Measurements from ENCODE around the gene IQSEC3. TPM values are rescaled to one million over a fixed set of nuclear protein-coding genes. Genes with fewer than 3 reads are reported as not detected.

Gene IQSEC3
- total RNA-seq, 1 experiment from 2014 or later = not detected

- H3K9me3 ChIP-seq (ENCODE audit: control insufficient read depth, insufficient read depth, low read depth, low read length) = no peaks in the 10 kb centered on the region
- in situ Hi-C loops (cut with HindIII; ENCODE audit: low pct_unique_long_range_greater_than_20kb, low sequenced_read_pairs) = no loop called here
- POLR2A ChIA-PET = no interaction called here
- H3K27ac ChIP-seq (ENCODE audit: low read length) = no peak overlapping the region
- no TSS peak for BruUV-seq (replicated peaks)
- intact Hi-C loops (cut with micrococcal nuclease; ENCODE audit: unreplicated experiment) = no loop called here
- no peak overlapping the region for H3K4me3 ChIP-seq (ENCODE audit: low read depth in 2 of 2, low read length in 2 of 2)
- DNase-seq (ENCODE audit: low read depth, low spot score) (no peak), ATAC-seq (no peak)
- H3K4me1 ChIP-seq (ENCODE audit: control insufficient read depth, insufficient read depth, low read length) = no peaks in the 10 kb centered on the region
- CTCF ChIA-PET = no interaction called here
- H3K27me3 ChIP-seq (ENCODE audit: control insufficient read depth, insufficient read depth, low read length) = no peaks in the 10 kb centered on the region
- no peaks in the 10 kb centered on the region for H3K36me3 ChIP-seq (ENCODE audit: control insufficient read depth, insufficient read depth, low read length)
- TF ChIP-seq POLR2AphosphoS5 (IDR thresholded peaks at IDR 0.05; ENCODE audit: low read depth, low read length) (no peak), CTCF (IDR thresholded peaks at IDR 0.05) (no peak), SIN3A (IDR thresholded peaks at IDR 0.05; ENCODE audit: borderline replicate concordance, insufficient read depth, low read depth, low read length) (no peak), TCF7L2 (IDR thresholded peaks at IDR 0.05; ENCODE audit: low read depth, low read length) (no peak), REST (IDR thresholded peaks at IDR 0.05; ENCODE audit: insufficient read depth in 1 of 2, low read depth in 2 of 2, low read length in 1 of 2) (no peak)
Observed at GRCh38 chr12:120951-121350, 54.4 kb downstream of the IQSEC3 start.

GRCh38 chr12:121647-122046 lies 55.1 kb downstream of the IQSEC3 start:
- ChIA-PET CTCF (no interaction called here), POLR2A (no interaction called here)
- Histone ChIP-seq H3K36me3 (ENCODE audit: control insufficient read depth, insufficient read depth, low read length) (no peaks in the 10 kb centered on the region), H3K9me3 (ENCODE audit: control insufficient read depth, insufficient read depth, low read depth, low read length) (no peaks in the 10 kb centered on the region), H3K27ac (ENCODE audit: low read length) (no peak overlapping the region), H3K27me3 (ENCODE audit: control insufficient read depth, insufficient read depth, low read length) (no peaks in the 10 kb centered on the region), H3K4me1 (ENCODE audit: control insufficient read depth, insufficient read depth, low read length) (no peaks in the 10 kb centered on the region), H3K4me3 (ENCODE audit: low read depth in 2 of 2, low read length in 2 of 2) (no peak overlapping the region)
- intact Hi-C loops (cut with micrococcal nuclease; ENCODE audit: unreplicated experiment) = no loop called here
- no TSS peak for BruUV-seq (replicated peaks)
- ATAC-seq = no peak
- DNase-seq (ENCODE audit: low read depth, low spot score) = no peak
- in situ Hi-C loops (cut with HindIII; ENCODE audit: low pct_unique_long_range_greater_than_20kb, low sequenced_read_pairs) = no loop called here
- peak; percentile 16 to 56; a peak in 1 of 4 replicates for TF ChIP-seq REST (IDR thresholded peaks at IDR 0.05; ENCODE audit: insufficient read depth in 1 of 2, low read depth in 2 of 2, low read length in 1 of 2)
- TF ChIP-seq POLR2AphosphoS5 (IDR thresholded peaks at IDR 0.05; ENCODE audit: low read depth, low read length) = no peak
- TF ChIP-seq TCF7L2 (IDR thresholded peaks at IDR 0.05; ENCODE audit: low read depth, low read length) = no peak
- no peak for TF ChIP-seq SIN3A (IDR thresholded peaks at IDR 0.05; ENCODE audit: borderline replicate concordance, insufficient read depth, low read depth, low read length)
